Stimulated activated CD8-positive, alpha-beta memory T cell treated with anti-CD3 and anti-CD28 coated beads, Interleukin-15, amount 100 ng/mL, for 24 hours (primary cell): ENCODE results near the gene SGMS1.
"Not testable (repeated sequence)": the region's sequence is repeated elsewhere in the genome, so short reads cannot be mapped to it uniquely, and the experiment has no call there.

Experiments
- DNase-seq: peaks from one replicate; pipeline ENCODE4 v3.0.0-alpha.2; 2020; ENCODE audit warnings: low read depth

The SGMS1 gene

GRCh38 chr10:50369931-50370330, 253.8 kb downstream of the SGMS1 start:
- DNase-seq = no peak

- no peak for DNase-seq
These were observed 256.0 kb downstream of the SGMS1 start for GRCh38 chr10:50367732-50368131.

- not testable (repeated sequence) for DNase-seq
These were observed 257.3 kb downstream of the SGMS1 start for GRCh38 chr10:50366421-50366820.

GRCh38 chr10:50364730-50365129, 259.0 kb downstream of the SGMS1 start:
- DNase-seq = not testable (repeated sequence)

- DNase-seq = no peak
These were observed 261.1 kb downstream of the SGMS1 start for GRCh38 chr10:50362547-50363125.

GRCh38 chr10:50361946-50362345, 261.8 kb downstream of the SGMS1 start:
- DNase-seq = no peak

- DNase-seq = no peak
These were observed 263.5 kb downstream of the SGMS1 start for GRCh38 chr10:50360077-50360850.

- DNase-seq = no peak
These were observed 264.6 kb downstream of the SGMS1 start for GRCh38 chr10:50358925-50359687.

- DNase-seq = no peak
These were observed 265.3 kb downstream of the SGMS1 start for GRCh38 chr10:50358411-50358810.

GRCh38 chr10:50356481-50356832, 267.3 kb downstream of the SGMS1 start:
- not testable (repeated sequence) for DNase-seq

GRCh38 chr10:50355693-50356480, 267.9 kb downstream of the SGMS1 start:
- DNase-seq = not testable (repeated sequence)

- no peak for DNase-seq
These were observed 272.1 kb downstream of the SGMS1 start for GRCh38 chr10:50351483-50352146.

- DNase-seq = no peak
These were observed 273.4 kb downstream of the SGMS1 start for GRCh38 chr10:50350366-50350765.

GRCh38 chr10:50349554-50349953, 274.2 kb downstream of the SGMS1 start:
- no peak for DNase-seq

GRCh38 chr10:50347394-50347802, 276.4 kb downstream of the SGMS1 start:
- DNase-seq = no peak

GRCh38 chr10:50346942-50347341, 276.8 kb downstream of the SGMS1 start:
- no peak for DNase-seq

- DNase-seq = no peak
These were observed 278.2 kb downstream of the SGMS1 start for GRCh38 chr10:50345545-50345944.

- no peak for DNase-seq
These were observed 279.9 kb downstream of the SGMS1 start for GRCh38 chr10:50343702-50344331.

GRCh38 chr10:50341987-50342386, 281.8 kb downstream of the SGMS1 start:
- DNase-seq = no peak

- no peak for DNase-seq
These were observed 287.6 kb downstream of the SGMS1 start for GRCh38 chr10:50336140-50336539.

- DNase-seq = no peak
These were observed 288.4 kb downstream of the SGMS1 start for GRCh38 chr10:50335397-50335796.
